A673 (cell line): ENCODE measurements around the gene RAB38. TPM values are rescaled to one million over a fixed set of nuclear protein-coding genes. Genes with fewer than 3 reads are reported as not detected.

Experiments
- BruUV-seq: library from RNA; stranded (reverse); fragments of 400-500 nt; replicated peaks from 2 replicates; lab custom pipeline; 2021; lab: Mats Ljungman, UMichigan
- CTCF ChIA-PET: fragments of 300-600 bp; sonication (Branson Sonifier 250); formaldehyde crosslinking; loops from one replicate; lab custom pipeline; 2022; ENCODE audit warnings: antibody characterized with exemption; lab: Charles Lee
- POLR2A ChIA-PET: fragments of 300-600 bp; sonication (Branson Sonifier 250); formaldehyde crosslinking; loops from one replicate; lab custom pipeline; 2022; ENCODE audit warnings: antibody characterized with exemption; ENCODE audit not compliant: low non-redundant PET; lab: Charles Lee
- DNase-seq: peaks from one replicate; pipeline ENCODE4 v3.0.0-alpha.2; 2015; ENCODE audit warnings: low spot score
- H3K27ac ChIP-seq: fragments of 200-600 bp; sonication (generic); 2 replicates; pipeline ENCODE4 v1.5.1; 2016; ENCODE audit warnings: mixed run types, low read depth, mild to moderate bottlenecking, mixed read lengths, antibody characterized with exemption, low read length; ENCODE audit not compliant: poor library complexity, severe bottlenecking
- H3K27me3 ChIP-seq: fragments of 200-600 bp; sonication (generic); replicated peaks from 2 replicates; pipeline ENCODE4 v1.6.1; 2017; ENCODE audit warnings: mixed run types, low read depth, mild to moderate bottlenecking, mixed read lengths, antibody characterized with exemption, low read length; ENCODE audit not compliant: insufficient read depth, poor library complexity
- H3K36me3 ChIP-seq: fragments of 200-600 bp; sonication (generic); 2 replicates; pipeline ENCODE4 v1.6.1; 2016; ENCODE audit warnings: mixed run types, mild to moderate bottlenecking, mixed read lengths, antibody characterized with exemption, low read length; ENCODE audit not compliant: insufficient read depth, poor library complexity, severe bottlenecking
- H3K4me1 ChIP-seq: fragments of 200-600 bp; sonication (generic); 2 replicates; pipeline ENCODE4 v1.6.1; 2017; ENCODE audit warnings: mixed run types, mild to moderate bottlenecking, mixed read lengths, antibody characterized with exemption, low read length; ENCODE audit not compliant: insufficient read depth, poor library complexity, severe bottlenecking
- H3K4me3 ChIP-seq: fragments of 200-600 bp; sonication (generic); 2 replicates; pipeline ENCODE4 v1.5.1; 2016; ENCODE audit warnings: low read depth, mixed run types, mild to moderate bottlenecking, mixed read lengths, low read length; ENCODE audit not compliant: poor library complexity, severe bottlenecking
- H3K9me3 ChIP-seq: fragments of 200-600 bp; sonication (generic); 2 replicates; pipeline ENCODE4 v1.6.1; 2016; ENCODE audit warnings: mixed run types, low read depth, mild to moderate bottlenecking, mixed read lengths, antibody characterized with exemption, low read length; ENCODE audit not compliant: poor library complexity, severe bottlenecking
- CTCF ChIP-seq: fragments of 300-800, 200-600 bp; sonication (generic); conservative IDR thresholded peaks from 2 replicates; pipeline ENCODE4 v1.5.1; 2017; ENCODE audit warnings: low read depth, mild to moderate bottlenecking, antibody characterized with exemption, low read length, moderate library complexity, mixed read lengths
- EZH2 ChIP-seq: fragments of 200-600 bp; sonication (generic); IDR thresholded peaks from 2 replicates; pipeline ENCODE4 v1.6.1; 2017; ENCODE audit warnings: borderline replicate concordance, low read depth, mild to moderate bottlenecking, mixed read lengths, antibody characterized with exemption, low read length; ENCODE audit not compliant: poor library complexity, severe bottlenecking
- intact Hi-C: fragments of 100-400 bp; cut with micrococcal nuclease; formaldehyde crosslinking; loops from one replicate; pipeline ENCODE4 v1.10.0; 2022; ENCODE audit not compliant: unreplicated experiment
- total RNA-seq: library from RNA; stranded (reverse); gene quantifications from 2 replicates; pipeline ENCODE4 v1.2.3, GENCODE V29; 2021

Gene RAB38
- total RNA-seq, 1 experiment from 2014 or later: 1.6 TPM

- intact Hi-C loops: no loop called here
- POLR2A ChIA-PET: no interaction called here
These were observed 28.4 kb upstream of the RAB38 start for GRCh38 chr11:88203604-88204003.

GRCh38 chr11:88202498-88202897 is 27.3 kb upstream of the RAB38 start:
- no TSS peak for BruUV-seq
- no peak overlapping the region for H3K27ac ChIP-seq
- no peak for TF ChIP-seq EZH2
- no peak for TF ChIP-seq CTCF

More at GRCh38 chr11:88203604-88204003, 28.4 kb upstream of the RAB38 start:
- no peak overlapping the region for H3K27ac ChIP-seq
- H3K4me1 ChIP-seq: no peaks in the 10 kb centered on the region
- no peaks in the 10 kb centered on the region for H3K27me3 ChIP-seq
- DNase-seq: no peak
- CTCF ChIA-PET: no interaction called here
- no peaks in the 10 kb centered on the region for H3K9me3 ChIP-seq
- H3K36me3 ChIP-seq: no peaks in the 10 kb centered on the region
- no peak for TF ChIP-seq EZH2
- TF ChIP-seq CTCF: no peak
- BruUV-seq: no TSS peak
- no peak overlapping the region for H3K4me3 ChIP-seq

GRCh38 chr11:88196393-88196792 is 21.1 kb upstream of the RAB38 start:
- no peaks in the 10 kb centered on the region for H3K4me1 ChIP-seq
- TF ChIP-seq EZH2 (no peak), CTCF (no peak)
- no peaks in the 10 kb centered on the region for H3K36me3 ChIP-seq
- ChIA-PET CTCF (no interaction called here), POLR2A (no interaction called here)
- H3K4me3 ChIP-seq: no peak overlapping the region
- DNase-seq: no peak
- H3K9me3 ChIP-seq: no peaks in the 10 kb centered on the region
- no peaks in the 10 kb centered on the region for H3K27me3 ChIP-seq
- H3K27ac ChIP-seq: no peak overlapping the region
- BruUV-seq: no TSS peak
- intact Hi-C loops: no loop called here

More at GRCh38 chr11:88202498-88202897, 27.3 kb upstream of the RAB38 start:
- Histone ChIP-seq H3K9me3 (no peaks in the 10 kb centered on the region), H3K4me3 (no peak overlapping the region), H3K36me3 (no peaks in the 10 kb centered on the region), H3K27me3 (no peaks in the 10 kb centered on the region), H3K4me1 (no peaks in the 10 kb centered on the region)
- ChIA-PET CTCF (no interaction called here), POLR2A (no interaction called here)
- no peak for DNase-seq
- intact Hi-C loops: no loop called here
